ENCODE measurements around the gene PDGFA. TPM values are rescaled to one million over a fixed set of nuclear protein-coding genes. Genes with fewer than 3 reads are reported as not detected.

PDGFA gene
- total and polyA plus RNA-seq, 11 donors = 11.8 to 50.9 (median 20.3) TPM

DNA sequence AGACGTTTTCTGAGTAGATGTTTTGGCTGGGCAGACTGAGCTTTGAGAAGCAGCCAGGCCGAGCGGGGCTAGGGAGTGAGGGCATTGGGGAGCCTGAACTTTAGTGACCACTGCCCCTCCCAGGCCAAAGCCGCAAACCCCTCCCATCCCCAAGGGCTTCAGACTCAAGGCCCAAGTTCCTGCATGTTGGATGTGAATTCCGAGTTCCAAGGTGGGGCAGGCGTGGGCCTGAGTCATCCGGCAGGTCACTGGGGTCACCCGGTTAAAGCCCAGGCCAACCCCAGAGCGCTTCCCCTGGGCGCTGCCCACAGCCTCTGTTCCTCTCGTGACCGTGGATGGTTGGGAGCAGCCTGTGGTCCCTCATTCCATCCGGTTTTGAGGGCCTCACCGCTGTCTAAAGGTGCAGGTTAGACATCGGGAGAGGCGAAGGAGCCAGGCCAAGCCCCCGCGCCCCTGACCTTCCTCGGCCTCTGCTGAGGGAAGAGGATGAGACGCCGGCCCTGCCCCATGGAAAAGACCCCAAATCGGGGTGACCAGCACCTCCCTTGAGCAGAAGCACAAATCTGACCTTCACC, 6.9 kb upstream of the PDGFA start:
- intact Hi-C loops (cut with DNase I) = loop anchor here in 4 of 10 donors (10.0 kb wide), 3 partner anchors 108 to 192 kb away; no protein-coding TSS in a partner anchor
- Histone ChIP-seq H3K27ac (peak overlapping the region in 1 of 12 donors; percentile 15), H3K27me3 (peaks cover 0 to 23% (median 0%) of the 10 kb centered on the region in 9 donors), H3K9me3 (peaks cover 0 to 6% (median 0%) of the 10 kb centered on the region in 12 donors), H3K36me3 (no peaks in the 10 kb centered on the region), H3K4me1 (peaks cover 0 to 33% (median 13%) of the 10 kb centered on the region in 12 donors), H3K4me3 (no peak overlapping the region)
- DNase-seq = no peak
- TF ChIP-seq POLR2A (IDR thresholded peaks at IDR 0.05) = no peak
- TF ChIP-seq, protein P1, sequence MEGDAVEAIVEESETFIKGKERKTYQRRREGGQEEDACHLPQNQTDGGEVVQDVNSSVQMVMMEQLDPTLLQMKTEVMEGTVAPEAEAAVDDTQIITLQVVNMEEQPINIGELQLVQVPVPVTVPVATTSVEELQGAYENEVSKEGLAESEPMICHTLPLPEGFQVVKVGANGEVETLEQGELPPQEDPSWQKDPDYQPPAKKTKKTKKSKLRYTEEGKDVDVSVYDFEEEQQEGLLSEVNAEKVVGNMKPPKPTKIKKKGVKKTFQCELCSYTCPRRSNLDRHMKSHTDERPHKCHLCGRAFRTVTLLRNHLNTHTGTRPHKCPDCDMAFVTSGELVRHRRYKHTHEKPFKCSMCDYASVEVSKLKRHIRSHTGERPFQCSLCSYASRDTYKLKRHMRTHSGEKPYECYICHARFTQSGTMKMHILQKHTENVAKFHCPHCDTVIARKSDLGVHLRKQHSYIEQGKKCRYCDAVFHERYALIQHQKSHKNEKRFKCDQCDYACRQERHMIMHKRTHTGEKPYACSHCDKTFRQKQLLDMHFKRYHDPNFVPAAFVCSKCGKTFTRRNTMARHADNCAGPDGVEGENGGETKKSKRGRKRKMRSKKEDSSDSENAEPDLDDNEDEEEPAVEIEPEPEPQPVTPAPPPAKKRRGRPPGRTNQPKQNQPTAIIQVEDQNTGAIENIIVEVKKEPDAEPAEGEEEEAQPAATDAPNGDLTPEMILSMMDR (IDR thresholded peaks at IDR 0.05) = no peak
- no peak for ATAC-seq
- 68 to 81% (median 78%) methylated on average over 20 to 22 of the region's 22 CpGs for WGBS, 4 donors

DNA sequence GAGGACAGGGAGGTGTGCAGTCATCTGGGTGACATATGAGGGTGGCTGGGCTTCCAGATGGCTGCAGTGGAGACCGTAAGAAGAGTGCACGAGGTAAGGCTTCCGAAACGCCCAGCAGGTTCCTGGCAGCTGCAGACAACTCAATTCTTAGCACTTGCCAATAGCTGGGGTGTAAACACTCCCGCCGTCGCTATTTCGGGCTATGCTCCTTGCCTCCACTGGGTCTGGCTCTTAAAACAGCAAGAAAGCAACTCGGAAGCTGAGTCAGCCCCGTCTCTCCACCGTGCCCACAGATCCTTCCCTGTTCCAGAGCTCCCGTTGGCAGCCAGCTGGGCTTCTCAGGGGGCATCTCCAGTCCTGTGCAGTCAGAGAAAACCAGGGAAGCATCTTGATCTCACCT, 6.1 kb upstream of the PDGFA start:
- Histone ChIP-seq H3K27me3 (peaks cover 0 to 31% (median 0%) of the 10 kb centered on the region in 9 donors), H3K36me3 (no peaks in the 10 kb centered on the region), H3K4me3 (no peak overlapping the region), H3K9me3 (peaks cover 0 to 6% (median 0%) of the 10 kb centered on the region in 12 donors), H3K27ac (no peak overlapping the region), H3K4me1 (peaks cover 0 to 41% (median 20%) of the 10 kb centered on the region in 12 donors)
- no peak for TF ChIP-seq POLR2A (IDR thresholded peaks at IDR 0.05)
- no peak for ATAC-seq
- 58 to 70% (median 67%) methylated on average over 12 of the region's 12 CpGs for WGBS, 4 donors
- intact Hi-C loops (cut with DNase I) = loop anchor here in 4 of 10 donors (10.0 kb wide), 3 partner anchors 109 to 191 kb away; no protein-coding TSS in a partner anchor
- DNase-seq = no peak

DNA sequence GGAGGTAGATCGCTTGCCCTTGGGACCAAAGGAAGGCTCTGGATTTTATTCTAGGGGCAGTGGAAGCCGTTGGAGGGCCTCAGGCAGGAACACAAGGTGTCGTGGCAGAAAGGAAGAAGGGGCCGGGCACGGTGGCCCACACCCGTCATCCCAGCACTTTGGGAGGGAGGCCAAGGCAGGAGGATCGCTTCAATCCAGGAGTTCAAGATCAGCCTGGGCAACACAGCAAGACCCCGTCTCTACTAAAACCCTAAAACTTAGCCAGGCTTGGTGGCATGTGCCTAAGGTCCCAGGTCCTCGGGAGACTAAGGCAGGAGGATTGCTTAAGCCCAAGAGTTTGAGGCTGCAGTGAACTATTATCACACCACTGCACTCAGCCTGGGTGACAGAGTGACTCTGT, 5.2 kb upstream of the PDGFA start:
- no peak for DNase-seq
- peaks cover 0 to 6% (median 0%) of the 10 kb centered on the region in 12 donors for H3K9me3 ChIP-seq
- intact Hi-C loops (cut with DNase I) = loop anchor here in 8 of 10 donors (5.0 to 10.0 kb wide), 9 partner anchors 68 to 353 kb away; partner anchors contain the start of genes DNAAF5 (in 1 of the 8), GET4 (in 1 of the 8) and PRKAR1B (in 1 of the 8)
- no peaks in the 10 kb centered on the region for H3K36me3 ChIP-seq
- H3K4me3 ChIP-seq = no peak overlapping the region
- no peak overlapping the region for H3K27ac ChIP-seq
- H3K27me3 ChIP-seq = peaks cover 0 to 41% (median 0%) of the 10 kb centered on the region in 9 donors
- WGBS, 4 donors = 95 to 98% (median 96%) methylated on average over 9 of the region's 9 CpGs
- no peak for ATAC-seq
- TF ChIP-seq POLR2A (IDR thresholded peaks at IDR 0.05) = no peak
- TF ChIP-seq, protein P1 (IDR thresholded peaks at IDR 0.05) = no peak
- peaks cover 0 to 51% (median 27%) of the 10 kb centered on the region in 12 donors for H3K4me1 ChIP-seq

DNA sequence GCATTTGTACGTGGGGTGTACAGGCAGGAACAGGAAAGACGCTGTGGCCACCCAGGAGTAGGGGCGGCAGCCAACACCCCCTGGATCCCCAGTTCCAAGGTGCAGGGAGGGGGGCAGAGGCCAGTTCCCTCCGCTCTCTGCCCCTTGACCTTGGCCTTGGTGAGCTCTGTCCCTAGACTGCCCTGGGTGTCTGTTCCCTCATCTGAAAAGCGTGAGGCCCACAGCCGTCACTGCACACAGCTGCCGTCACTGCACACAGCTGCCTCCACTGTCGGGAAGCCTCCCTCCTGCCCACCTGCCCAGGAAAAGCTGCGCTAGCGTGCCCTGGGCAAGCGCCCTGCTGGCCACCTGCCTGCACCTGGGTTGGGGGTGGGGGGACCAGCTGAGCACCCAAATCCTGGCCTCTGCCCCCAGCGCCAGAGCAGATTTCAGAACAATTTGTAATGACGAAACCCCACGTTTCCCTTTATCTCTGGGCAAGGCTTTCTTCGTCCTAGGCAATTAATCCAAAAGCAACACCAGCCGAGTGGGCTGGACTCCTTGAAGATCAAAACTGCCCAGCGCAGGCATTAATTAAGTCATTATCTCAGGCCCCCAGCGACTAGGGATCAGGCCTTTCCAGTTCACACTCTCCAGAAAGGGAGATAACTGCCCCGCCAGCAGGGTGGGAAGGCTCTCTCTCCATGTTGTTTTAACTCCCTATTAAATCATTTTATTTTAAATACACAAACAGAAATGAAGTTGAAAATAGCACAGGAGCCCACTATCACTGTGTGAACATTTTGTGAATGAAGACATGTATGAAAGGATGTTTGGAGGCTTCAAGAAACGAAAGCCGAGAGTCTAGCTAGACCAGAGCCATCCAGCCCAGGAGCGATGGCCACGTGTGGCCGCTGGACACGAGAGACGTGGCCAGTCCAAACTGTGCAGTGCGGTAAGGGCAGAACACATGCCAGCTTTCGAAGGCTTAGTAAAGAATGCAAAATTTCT, 4.0 kb upstream of the PDGFA start:
- intact Hi-C loops (cut with DNase I) = loop anchor here in 8 of 10 donors (5.0 to 10.0 kb wide), 9 partner anchors 69 to 354 kb away; partner anchors contain the start of genes DNAAF5 (in 1 of the 8), GET4 (in 1 of the 8) and PRKAR1B (in 1 of the 8)
- peak overlapping the region; percentile 48 to 81 (median 63) for H3K4me3 ChIP-seq

More for the DNA sequence above, 4.0 kb upstream of the PDGFA start:
- no peaks in the 10 kb centered on the region for H3K36me3 ChIP-seq
- H3K27me3 ChIP-seq = peaks cover 0 to 41% (median 0%) of the 10 kb centered on the region in 9 donors
- peaks cover 0 to 56% (median 27%) of the 10 kb centered on the region in 12 donors for H3K4me1 ChIP-seq
- ATAC-seq = no peak
- H3K9me3 ChIP-seq = peaks cover 0 to 6% (median 0%) of the 10 kb centered on the region in 12 donors
- H3K27ac ChIP-seq = peak overlapping the region; percentile 71 to 97 (median 92)
- TF ChIP-seq, protein P1 (IDR thresholded peaks at IDR 0.05) = no peak
- no peak for DNase-seq
- WGBS, 4 donors = 57 to 64% (median 61%) methylated on average over 27 to 28 of the region's 28 CpGs
